HepG2 (cell line): Measurements from ENCODE around the gene TMEM14C. TPM values are rescaled to one million over a fixed set of nuclear protein-coding genes. Genes with fewer than 3 reads are reported as not detected.
A peak's percentile ranks its signal among the peaks of the same experiment; 100 is the strongest.

Experiments
- ARNT ChIP-seq: fragments of 450-650 bp; IDR thresholded peaks from 2 replicates; pipeline ENCODE4 v1.6.1; 2017
- CCDC6 ChIP-seq: sonication (generic); formaldehyde crosslinking; IDR thresholded peaks from 2 replicates; pipeline ENCODE4 v1.8.1; 2022; ENCODE audit warnings: mild to moderate bottlenecking, missing genetic modification reagents, moderate library complexity
- CEBPG ChIP-seq: IDR thresholded peaks from 2 replicates; pipeline ENCODE4 v1.6.1; 2016
- FOXA1 ChIP-seq, 2 experiments: fragments of 450-650 bp in 1 of 2; sonication (generic) in 1 of 2; formaldehyde crosslinking in 1 of 2; IDR thresholded peaks; 2 replicates each; pipeline versions ENCODE4 v1.4.0 to v1.6.1; 2016 to 2020; ENCODE audit warnings: missing genetic modification reagents in 1 of 2
- FOXP1 ChIP-seq, 2 experiments: fragments of 450-650 bp in 1 of 2; IDR thresholded peaks; 2 replicates each; pipeline ENCODE4 v1.6.1; 2017 to 2018; ENCODE audit warnings: antibody characterized with exemption in 1 of 2
- MEIS2 ChIP-seq: sonication (generic); formaldehyde crosslinking; IDR thresholded peaks from 2 replicates; pipeline ENCODE4 v1.9.0; 2021; ENCODE audit warnings: mild to moderate bottlenecking, missing genetic modification reagents
- NFATC3 ChIP-seq: sonication (generic); formaldehyde crosslinking; IDR thresholded peaks from 2 replicates; pipeline ENCODE4 v1.5.1; 2020; ENCODE audit warnings: mild to moderate bottlenecking, missing genetic modification reagents
- NR3C1 ChIP-seq: sonication (generic); formaldehyde crosslinking; IDR thresholded peaks from 2 replicates; pipeline ENCODE4 v1.4.0; 2020; ENCODE audit warnings: missing genetic modification reagents
- POLR2A ChIP-seq, 2 experiments: IDR thresholded peaks; 2 replicates each; pipeline ENCODE4 v1.6.1; 2011; ENCODE audit warnings: low read depth in 2 of 2, low read length in 2 of 2, mild to moderate bottlenecking in 1 of 2, moderate library complexity in 1 of 2; ENCODE audit not compliant: insufficient read depth in 1 of 2
- SMARCC2 ChIP-seq: fragments of 450-650 bp; IDR thresholded peaks from 2 replicates; pipeline ENCODE4 v1.6.1; 2017; ENCODE audit warnings: antibody characterized with exemption, mild to moderate bottlenecking
- SOX13 ChIP-seq, 3 experiments: fragments of 450-650 bp in 1 of 3; sonication (generic) in 1 of 3; formaldehyde crosslinking in 1 of 3; IDR thresholded peaks in 2 of 3; conservative IDR thresholded peaks in 1 of 3; 2 replicates each; pipeline versions ENCODE4 v1.5.0 to v1.6.1; 2016 to 2020; ENCODE audit warnings: antibody characterized with exemption in 1 of 3, mild to moderate bottlenecking in 1 of 3, missing compliant biosample characterization in 1 of 3, missing genetic modification reagents in 1 of 3, moderate library complexity in 1 of 3
- TOPORS ChIP-seq: sonication (generic); formaldehyde crosslinking; IDR thresholded peaks from 2 replicates; pipeline ENCODE4 v1.8.0; 2023; ENCODE audit warnings: mild to moderate bottlenecking, missing genetic modification reagents
- ZNF121 ChIP-seq: sonication (generic); formaldehyde crosslinking; IDR thresholded peaks from 2 replicates; pipeline ENCODE4 v1.5.0; 2020; ENCODE audit warnings: mild to moderate bottlenecking, missing genetic modification reagents
- ZNF207 ChIP-seq: fragments of 450-650 bp; IDR thresholded peaks from 2 replicates; pipeline ENCODE4 v1.6.1; 2016; ENCODE audit warnings: antibody characterized with exemption, borderline replicate concordance
- ZNF543 ChIP-seq: sonication (generic); formaldehyde crosslinking; IDR thresholded peaks from 2 replicates; pipeline ENCODE4 v1.4.0; 2020; ENCODE audit warnings: mild to moderate bottlenecking, missing genetic modification reagents
- ZZZ3 ChIP-seq: sonication (generic); formaldehyde crosslinking; IDR thresholded peaks from 2 replicates; pipeline ENCODE4 v1.4.0; 2020; ENCODE audit warnings: missing genetic modification reagents, mild to moderate bottlenecking, borderline replicate concordance
- polyA plus RNA-seq, 8 experiments: library from polyadenylated mRNA; depleted of rRNA in 3 of 8; stranded (reverse) in 7 of 8; unstranded in 1 of 8; fragments of >200 nt; fragmentation: Illumina TruSeq in 4 of 8; extraction: Trizol in 4 of 8; gene quantifications; 2 replicates each; pipeline versions ENCODE4 v1.2.1 to v1.2.3, GENCODE V29; 2011 to 2016; ENCODE audit warnings: low read depth in 4 of 8, missing spikeins in 1 of 8, mixed read lengths in 1 of 8; ENCODE audit not compliant: insufficient read depth in 1 of 8
- total RNA-seq, 5 experiments: library from RNA; depleted of rRNA; stranded (reverse); fragments of >200 nt; fragmentation: Illumina TruSeq; extraction: Trizol; gene quantifications; 2 replicates each; pipeline ENCODE4 v1.2.3, GENCODE V29; 2016; ENCODE audit warnings: low read depth in 1 of 5
- TF ChIP-seq, protein P1 (sequence below): sonication (generic); formaldehyde crosslinking; IDR thresholded peaks from 2 replicates; pipeline ENCODE4 v1.8.0; 2022; ENCODE audit warnings: mild to moderate bottlenecking, missing genetic modification reagents; ENCODE audit not compliant: insufficient replicate concordance
- TF ChIP-seq, protein P2 (sequence below): IDR thresholded peaks from 2 replicates; pipeline ENCODE4 v1.6.1; 2012; ENCODE audit warnings: low read depth, low read length, improper control_type of control experiment
- TF ChIP-seq, protein P3 (sequence below): sonication (generic); formaldehyde crosslinking; IDR thresholded peaks from 2 replicates; pipeline ENCODE4 v1.4.0; 2020; ENCODE audit warnings: missing genetic modification reagents
- TF ChIP-seq, protein P4 (sequence below): sonication (generic); formaldehyde crosslinking; IDR thresholded peaks from 2 replicates; pipeline ENCODE4 v1.8.0; 2022; ENCODE audit warnings: missing genetic modification reagents, low read depth, mild to moderate bottlenecking, borderline replicate concordance
- TF ChIP-seq, protein P5 (sequence below): sonication (generic); formaldehyde crosslinking; conservative IDR thresholded peaks from 2 replicates; pipeline ENCODE4 v1.8.1; 2023; ENCODE audit warnings: missing genetic modification reagents

Gene TMEM14C
- total and polyA plus RNA-seq, 2 of the 13 experiments (the other 11 are each of a cell fraction or from before 2014, with no cell fraction given) = 184 TPM

DNA sequence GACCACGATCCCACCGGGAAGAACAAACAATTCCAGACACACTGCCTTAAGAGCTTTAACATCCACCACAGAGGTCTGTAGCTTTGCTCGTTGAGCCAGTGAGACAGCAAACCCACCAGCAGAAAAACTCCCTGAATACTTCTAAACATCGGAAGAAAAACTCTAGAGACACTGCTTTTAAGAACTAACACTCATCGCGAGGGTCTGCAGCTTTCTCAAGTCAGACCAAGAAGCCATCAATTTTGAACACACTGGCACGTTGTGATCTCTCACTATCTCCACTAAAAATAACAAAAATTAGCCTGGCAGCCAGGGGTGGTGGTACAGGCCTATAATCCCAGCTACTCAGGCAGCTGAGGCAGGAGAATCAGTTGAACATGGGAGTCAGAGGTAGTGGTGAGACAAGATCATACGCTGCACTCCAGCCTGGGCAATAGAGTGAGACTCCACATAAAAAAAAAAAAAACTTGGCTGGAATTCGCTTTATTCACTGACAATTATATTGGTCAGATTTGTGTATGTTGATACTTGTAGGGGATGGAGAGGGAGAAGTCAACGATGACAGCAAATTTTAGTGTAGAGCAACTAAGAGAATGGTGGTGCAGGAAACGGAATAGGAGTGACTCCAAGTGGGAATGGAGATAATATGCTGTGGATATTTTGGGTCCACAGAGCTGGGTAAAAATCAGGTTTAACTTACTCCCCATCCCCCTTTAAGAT is 860 bp upstream of the TMEM14C start (continued):
- TF ChIP-seq, protein P1, sequence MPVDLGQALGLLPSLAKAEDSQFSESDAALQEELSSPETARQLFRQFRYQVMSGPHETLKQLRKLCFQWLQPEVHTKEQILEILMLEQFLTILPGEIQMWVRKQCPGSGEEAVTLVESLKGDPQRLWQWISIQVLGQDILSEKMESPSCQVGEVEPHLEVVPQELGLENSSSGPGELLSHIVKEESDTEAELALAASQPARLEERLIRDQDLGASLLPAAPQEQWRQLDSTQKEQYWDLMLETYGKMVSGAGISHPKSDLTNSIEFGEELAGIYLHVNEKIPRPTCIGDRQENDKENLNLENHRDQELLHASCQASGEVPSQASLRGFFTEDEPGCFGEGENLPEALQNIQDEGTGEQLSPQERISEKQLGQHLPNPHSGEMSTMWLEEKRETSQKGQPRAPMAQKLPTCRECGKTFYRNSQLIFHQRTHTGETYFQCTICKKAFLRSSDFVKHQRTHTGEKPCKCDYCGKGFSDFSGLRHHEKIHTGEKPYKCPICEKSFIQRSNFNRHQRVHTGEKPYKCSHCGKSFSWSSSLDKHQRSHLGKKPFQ = no peak
- TF ChIP-seq ARNT = no peak
- TF ChIP-seq FOXP1 (IDR thresholded peaks at IDR 0.05) = no peak
- no peak for TF ChIP-seq FOXP1 (CRISPR knock-in tag; IDR thresholded peaks at IDR 0.05)
- TF ChIP-seq NR3C1 (CRISPR knock-in tag) = no peak
- TF ChIP-seq ZNF121 (CRISPR knock-in tag) = peak; percentile 79; the same call in 1 of the 2 replicates
- TF ChIP-seq SOX13 (IDR thresholded peaks at IDR 0.05) = no peak
- TF ChIP-seq SOX13 (CRISPR knock-in tag; conservative IDR thresholded peaks at IDR 0.05 in 1 of 2, IDR thresholded peaks at IDR 0.05 in 1 of 2) = 0 out of 4 replicates have a peak, but pooled peaks of 1 of the 2 experiments have one; percentile 8
- TF ChIP-seq, protein P2, sequence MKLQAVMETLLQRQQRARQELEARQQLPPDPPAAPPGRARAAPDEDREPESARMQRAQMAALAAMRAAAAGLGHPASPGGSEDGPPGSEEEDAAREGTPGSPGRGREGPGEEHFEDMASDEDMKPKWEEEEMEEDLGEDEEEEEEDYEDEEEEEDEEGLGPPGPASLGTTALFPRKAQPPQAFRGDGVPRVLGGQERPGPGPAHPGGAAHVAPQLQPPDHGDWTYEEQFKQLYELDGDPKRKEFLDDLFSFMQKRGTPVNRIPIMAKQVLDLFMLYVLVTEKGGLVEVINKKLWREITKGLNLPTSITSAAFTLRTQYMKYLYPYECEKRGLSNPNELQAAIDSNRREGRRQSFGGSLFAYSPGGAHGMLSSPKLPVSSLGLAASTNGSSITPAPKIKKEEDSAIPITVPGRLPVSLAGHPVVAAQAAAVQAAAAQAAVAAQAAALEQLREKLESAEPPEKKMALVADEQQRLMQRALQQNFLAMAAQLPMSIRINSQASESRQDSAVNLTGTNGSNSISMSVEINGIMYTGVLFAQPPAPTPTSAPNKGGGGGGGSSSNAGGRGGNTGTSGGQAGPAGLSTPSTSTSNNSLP = no peak
- TF ChIP-seq CEBPG (CRISPR knock-in tag) = no peak
- TF ChIP-seq, protein P3, sequence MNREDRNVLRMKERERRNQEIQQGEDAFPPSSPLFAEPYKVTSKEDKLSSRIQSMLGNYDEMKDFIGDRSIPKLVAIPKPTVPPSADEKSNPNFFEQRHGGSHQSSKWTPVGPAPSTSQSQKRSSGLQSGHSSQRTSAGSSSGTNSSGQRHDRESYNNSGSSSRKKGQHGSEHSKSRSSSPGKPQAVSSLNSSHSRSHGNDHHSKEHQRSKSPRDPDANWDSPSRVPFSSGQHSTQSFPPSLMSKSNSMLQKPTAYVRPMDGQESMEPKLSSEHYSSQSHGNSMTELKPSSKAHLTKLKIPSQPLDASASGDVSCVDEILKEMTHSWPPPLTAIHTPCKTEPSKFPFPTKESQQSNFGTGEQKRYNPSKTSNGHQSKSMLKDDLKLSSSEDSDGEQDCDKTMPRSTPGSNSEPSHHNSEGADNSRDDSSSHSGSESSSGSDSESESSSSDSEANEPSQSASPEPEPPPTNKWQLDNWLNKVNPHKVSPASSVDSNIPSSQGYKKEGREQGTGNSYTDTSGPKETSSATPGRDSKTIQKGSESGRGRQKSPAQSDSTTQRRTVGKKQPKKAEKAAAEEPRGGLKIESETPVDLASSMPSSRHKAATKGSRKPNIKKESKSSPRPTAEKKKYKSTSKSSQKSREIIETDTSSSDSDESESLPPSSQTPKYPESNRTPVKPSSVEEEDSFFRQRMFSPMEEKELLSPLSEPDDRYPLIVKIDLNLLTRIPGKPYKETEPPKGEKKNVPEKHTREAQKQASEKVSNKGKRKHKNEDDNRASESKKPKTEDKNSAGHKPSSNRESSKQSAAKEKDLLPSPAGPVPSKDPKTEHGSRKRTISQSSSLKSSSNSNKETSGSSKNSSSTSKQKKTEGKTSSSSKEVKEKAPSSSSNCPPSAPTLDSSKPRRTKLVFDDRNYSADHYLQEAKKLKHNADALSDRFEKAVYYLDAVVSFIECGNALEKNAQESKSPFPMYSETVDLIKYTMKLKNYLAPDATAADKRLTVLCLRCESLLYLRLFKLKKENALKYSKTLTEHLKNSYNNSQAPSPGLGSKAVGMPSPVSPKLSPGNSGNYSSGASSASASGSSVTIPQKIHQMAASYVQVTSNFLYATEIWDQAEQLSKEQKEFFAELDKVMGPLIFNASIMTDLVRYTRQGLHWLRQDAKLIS (CRISPR knock-in tag) = peak; percentile 97
- no peak for TF ChIP-seq SMARCC2
- peak in 1 of 2 experiments; percentile 52 for TF ChIP-seq POLR2A (IDR thresholded peaks at IDR 0.05; ENCODE audit: insufficient read depth in 1 of 2, low read depth in 2 of 2, low read length in 2 of 2)
- TF ChIP-seq, protein P4, sequence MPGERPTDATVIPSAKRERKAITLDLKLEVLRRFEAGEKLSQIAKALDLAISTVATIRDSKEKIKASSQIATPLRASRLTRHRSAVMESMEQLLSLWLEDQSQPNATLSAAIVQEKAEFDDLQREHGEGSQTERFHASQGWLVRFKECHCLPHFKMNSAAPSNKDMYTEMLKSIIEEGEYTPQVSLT (CRISPR knock-in tag) = 0 out of 2 replicates have a peak, but pooled peaks have one; percentile 23
- TF ChIP-seq ZNF543 (CRISPR knock-in tag) = no peak
- TF ChIP-seq, protein P5, sequence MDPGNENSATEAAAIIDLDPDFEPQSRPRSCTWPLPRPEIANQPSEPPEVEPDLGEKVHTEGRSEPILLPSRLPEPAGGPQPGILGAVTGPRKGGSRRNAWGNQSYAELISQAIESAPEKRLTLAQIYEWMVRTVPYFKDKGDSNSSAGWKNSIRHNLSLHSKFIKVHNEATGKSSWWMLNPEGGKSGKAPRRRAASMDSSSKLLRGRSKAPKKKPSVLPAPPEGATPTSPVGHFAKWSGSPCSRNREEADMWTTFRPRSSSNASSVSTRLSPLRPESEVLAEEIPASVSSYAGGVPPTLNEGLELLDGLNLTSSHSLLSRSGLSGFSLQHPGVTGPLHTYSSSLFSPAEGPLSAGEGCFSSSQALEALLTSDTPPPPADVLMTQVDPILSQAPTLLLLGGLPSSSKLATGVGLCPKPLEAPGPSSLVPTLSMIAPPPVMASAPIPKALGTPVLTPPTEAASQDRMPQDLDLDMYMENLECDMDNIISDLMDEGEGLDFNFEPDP (CRISPR knock-in tag) = 0 out of 2 replicates have a peak, but pooled peaks have one; percentile 77
- TF ChIP-seq FOXA1 (IDR thresholded peaks at IDR 0.05) = no peak
- no peak for TF ChIP-seq FOXA1 (CRISPR knock-in tag; IDR thresholded peaks at IDR 0.05)
- no peak for TF ChIP-seq ZNF207
- no peak for TF ChIP-seq NFATC3
- no peak for TF ChIP-seq CCDC6
- no peak for TF ChIP-seq TOPORS (CRISPR knock-in tag)
- 0 out of 2 replicates have a peak, but pooled peaks have one; percentile 13 for TF ChIP-seq ZZZ3
- no peak for TF ChIP-seq MEIS2 (CRISPR knock-in tag)
